GM23248 (cell line): Measurements from ENCODE around the gene USP22. TPM values are rescaled to one million over a fixed set of nuclear protein-coding genes. Genes with fewer than 3 reads are reported as not detected.

ENCODE experiments used
- DNase-seq: peaks from one replicate; pipeline ENCODE4 v3.0.0-alpha.2; 2015
- H2AFZ ChIP-seq: fragments of 200-600 bp; sonication (generic); 2 replicates; pipeline ENCODE4 v1.6.1; 2016; ENCODE audit warnings: antibody characterized with exemption
- H3F3A ChIP-seq: fragments of 200-600 bp; sonication (generic); 2 replicates; pipeline ENCODE4 v1.6.1; 2016; ENCODE audit warnings: mild to moderate bottlenecking, antibody characterized with exemption, mixed run types; ENCODE audit not compliant: insufficient read depth
- H3K27ac ChIP-seq: fragments of 200-600 bp; sonication (generic); 2 replicates; pipeline ENCODE4 v1.5.1; 2016; ENCODE audit warnings: mild to moderate bottlenecking
- H3K27me3 ChIP-seq: fragments of 200-600 bp; sonication (generic); replicated peaks from 2 replicates; pipeline ENCODE4 v1.6.1; 2016; ENCODE audit warnings: mild to moderate bottlenecking; ENCODE audit not compliant: insufficient read depth
- H3K36me3 ChIP-seq: fragments of 200-600 bp; sonication (generic); 2 replicates; pipeline ENCODE4 v1.6.1; 2016; ENCODE audit warnings: low read depth, mild to moderate bottlenecking
- H3K4me1 ChIP-seq: fragments of 200-600 bp; sonication (generic); 2 replicates; pipeline ENCODE4 v1.6.1; 2016; ENCODE audit warnings: mild to moderate bottlenecking; ENCODE audit not compliant: insufficient read depth
- H3K4me2 ChIP-seq: fragments of 200-600 bp; sonication (generic); one replicate; pipeline ENCODE4 v1.6.1; 2016; ENCODE audit warnings: mild to moderate bottlenecking; ENCODE audit not compliant: unreplicated experiment
- H3K4me3 ChIP-seq: fragments of 200-600 bp; sonication (generic); 2 replicates; pipeline ENCODE4 v1.5.1; 2016; ENCODE audit warnings: mild to moderate bottlenecking
- H3K79me2 ChIP-seq: fragments of 200-600 bp; sonication (generic); 2 replicates; pipeline ENCODE4 v1.6.1; 2016; ENCODE audit warnings: mild to moderate bottlenecking; ENCODE audit not compliant: insufficient read depth
- H3K9ac ChIP-seq: fragments of 200-600 bp; sonication (generic); 2 replicates; pipeline ENCODE4 v1.6.1; 2016; ENCODE audit warnings: mild to moderate bottlenecking
- H3K9me2 ChIP-seq: fragments of 200-600 bp; sonication (generic); 2 replicates; pipeline ENCODE4 v1.6.1; 2016; ENCODE audit warnings: mixed run types, mild to moderate bottlenecking, moderate library complexity; ENCODE audit not compliant: insufficient read depth
- H3K9me3 ChIP-seq: fragments of 200-600 bp; sonication (generic); one replicate; pipeline ENCODE4 v1.6.1; 2017; ENCODE audit warnings: low read depth
- H4K20me1 ChIP-seq: fragments of 200-600 bp; sonication (generic); 2 replicates; pipeline ENCODE4 v1.6.0; 2016; ENCODE audit not compliant: insufficient read depth
- EZH2 ChIP-seq: fragments of 200-600 bp; sonication (generic); IDR thresholded peaks from 2 replicates; pipeline ENCODE4 v1.6.1; 2018; ENCODE audit warnings: antibody characterized with exemption, mild to moderate bottlenecking; ENCODE audit not compliant: insufficient read depth, poor library complexity, severe bottlenecking
- EZH2phosphoT487 ChIP-seq: fragments of 200-600 bp; sonication (generic); IDR thresholded peaks from 2 replicates; pipeline ENCODE4 v1.6.1; 2018; ENCODE audit warnings: antibody characterized with exemption, moderate library complexity, mild to moderate bottlenecking, low read depth; ENCODE audit not compliant: insufficient read depth
- WGBS, 2 experiments: methylation state at CpG; one replicate each; pipeline ENCODE4 v1.1.6; 2015 to 2017; ENCODE audit warnings: low lambda C conversion rate in 2 of 2, low coverage in 1 of 2; ENCODE audit errors: missing lambda C conversion rate in 2 of 2; 5-methylcytosine and 5-hydroxymethylcytosine counted together
- in situ Hi-C: fragments of 300-500 bp; cut with MboI; formaldehyde crosslinking; loops from 2 replicates; pipeline ENCODE4 v1.15.0; 2020
- polyA plus RNA-seq: library from polyadenylated mRNA; unstranded; fragments of >200 nt; fragmentation: Nextera tagmentation; extraction: Ambion mirVana; gene quantifications from 2 replicates; pipeline ENCODE4 v1.2.1, GENCODE V29; 2016
- total RNA-seq: library from RNA; depleted of rRNA; stranded (reverse); fragments of >200 nt; shearing (Covaris generic); gene quantifications from 2 replicates; pipeline ENCODE4 v1.2.3, GENCODE V29; 2014

Gene USP22
- total and polyA plus RNA-seq, 2 experiments from 2014 or later = 75.1 to 154 TPM

DNA sequence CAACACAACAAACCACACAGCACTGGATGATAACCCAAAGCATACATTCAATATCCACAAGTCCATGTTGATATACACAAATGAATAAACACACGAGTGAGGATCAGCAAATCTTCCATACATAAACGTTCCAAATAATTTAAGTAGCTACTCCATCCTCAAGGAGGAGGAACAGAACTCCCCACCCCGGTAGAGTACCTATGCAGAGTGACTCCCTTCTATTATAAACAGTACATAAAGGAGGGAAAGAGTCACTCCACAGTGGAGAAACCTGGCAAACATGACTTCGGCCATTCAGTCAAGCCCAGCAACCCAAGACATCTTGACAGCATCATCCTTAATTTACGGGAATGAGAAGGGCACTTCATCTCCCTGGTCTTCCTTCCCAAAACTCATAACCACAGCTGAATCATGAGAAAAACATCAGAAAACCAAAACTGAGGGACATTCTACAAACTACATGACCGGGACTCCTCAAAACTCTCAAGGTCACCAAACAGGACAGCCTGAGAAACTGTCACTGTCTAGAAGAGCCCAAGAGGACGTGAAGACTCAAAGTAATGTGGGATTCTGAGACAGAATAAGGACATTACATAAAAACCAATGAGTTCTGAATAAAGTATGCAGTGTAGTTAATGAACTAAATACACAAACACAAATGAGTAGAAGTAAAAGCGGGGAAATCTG, 5.6 kb downstream of the USP22 start:
- peaks cover 51% of the 10 kb centered on the region for H3K4me1 ChIP-seq
- H3K27ac ChIP-seq = no peak overlapping the region
- peaks cover 40% of the 10 kb centered on the region for H3F3A ChIP-seq
- no peaks in the 10 kb centered on the region for H3K9me2 ChIP-seq
- H3K36me3 ChIP-seq = no peaks in the 10 kb centered on the region
- no peak overlapping the region for H3K4me2 ChIP-seq
- H3K9me3 ChIP-seq = no peaks in the 10 kb centered on the region
- no peak overlapping the region for H3K9ac ChIP-seq
- H3K79me2 ChIP-seq = peaks cover 100% of the 10 kb centered on the region
- WGBS, 2 experiments = 80 to 82% methylated on average over 8 of the region's 8 CpGs
- in situ Hi-C loops = no loop called here
- no peak for DNase-seq
- H3K4me3 ChIP-seq = no peak overlapping the region
- no peaks in the 10 kb centered on the region for H3K27me3 ChIP-seq
- no peak overlapping the region for H2AFZ ChIP-seq
- H4K20me1 ChIP-seq = peaks cover 51% of the 10 kb centered on the region
- no peak for TF ChIP-seq EZH2phosphoT487
- no peak for TF ChIP-seq EZH2

DNA sequence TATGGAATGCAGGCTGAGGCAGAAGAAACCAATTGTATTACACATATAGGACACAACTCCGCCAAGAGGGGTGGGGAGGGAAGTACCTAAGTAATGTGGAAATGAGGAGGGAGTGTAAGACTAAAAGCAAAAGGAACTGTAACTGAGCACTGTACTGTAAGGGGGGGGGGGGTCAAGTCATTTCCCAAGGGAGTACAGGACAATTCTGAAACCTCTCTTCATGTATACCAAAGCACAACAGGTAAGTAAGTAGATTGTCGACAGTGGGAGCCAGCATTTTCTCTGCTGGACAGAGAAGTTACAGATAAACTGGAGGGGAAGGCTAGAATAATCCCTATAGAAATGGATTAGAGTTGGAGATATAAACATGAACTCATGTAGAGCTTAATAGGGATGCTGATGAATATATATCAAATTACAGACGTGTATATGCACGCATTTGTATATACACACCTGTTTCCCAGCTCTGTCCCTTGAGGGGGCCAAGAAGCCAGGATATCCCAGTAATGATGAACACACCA, 6.4 kb downstream of the USP22 start:
- no peak overlapping the region for H3K4me2 ChIP-seq

DNA sequence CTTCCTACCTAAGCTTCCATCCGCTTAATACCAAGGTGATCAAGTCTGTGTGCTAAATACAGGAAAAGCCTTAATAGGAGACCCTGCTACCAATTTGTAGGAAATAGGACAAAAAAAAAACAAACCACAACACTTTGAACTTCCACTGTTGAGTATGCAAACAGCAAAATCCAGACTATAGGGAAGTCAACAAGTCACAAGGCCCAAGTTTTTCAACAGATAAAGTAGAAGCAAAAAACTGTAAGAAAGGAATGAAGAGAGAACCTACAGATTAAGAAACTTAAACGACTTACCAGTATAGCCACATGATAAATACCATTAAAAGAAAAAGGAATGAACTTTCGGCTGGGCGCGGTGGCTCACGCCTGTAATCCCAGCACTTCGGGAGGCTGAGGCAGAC, 7.4 kb downstream of the USP22 start:
- Histone ChIP-seq H3K79me2 (peaks cover 100% of the 10 kb centered on the region), H2AFZ (no peak overlapping the region), H3K27ac (peak overlapping the region; percentile 62), H3K4me2 (peak overlapping the region; percentile 53), H3K4me3 (no peak overlapping the region), H3K36me3 (no peaks in the 10 kb centered on the region), H4K20me1 (peaks cover 66% of the 10 kb centered on the region), H3K9me2 (no peaks in the 10 kb centered on the region), H3K27me3 (no peaks in the 10 kb centered on the region), H3K9me3 (no peaks in the 10 kb centered on the region), H3K4me1 (peaks cover 50% of the 10 kb centered on the region), H3F3A (peaks cover 37% of the 10 kb centered on the region), H3K9ac (no peak overlapping the region)
- TF ChIP-seq EZH2 = no peak
- TF ChIP-seq EZH2phosphoT487 = no peak
- in situ Hi-C loops = no loop called here
- DNase-seq = no peak
- 87 to 88% methylated on average over 7 of the region's 7 CpGs for WGBS, 2 experiments

More for the DNA sequence above, 6.4 kb downstream of the USP22 start:
- Histone ChIP-seq H3F3A (peaks cover 40% of the 10 kb centered on the region), H4K20me1 (peaks cover 59% of the 10 kb centered on the region), H3K9me2 (no peaks in the 10 kb centered on the region), H2AFZ (no peak overlapping the region), H3K9me3 (no peaks in the 10 kb centered on the region), H3K4me3 (no peak overlapping the region), H3K27me3 (no peaks in the 10 kb centered on the region), H3K4me1 (peaks cover 51% of the 10 kb centered on the region), H3K9ac (no peak overlapping the region), H3K27ac (0 out of 2 replicates have a peak overlapping the region, but pooled peaks have one; percentile 19), H3K79me2 (peaks cover 100% of the 10 kb centered on the region), H3K36me3 (no peaks in the 10 kb centered on the region)
- peak; percentile 51 for DNase-seq
- in situ Hi-C loops = no loop called here
- WGBS, 2 experiments = 68 to 69% methylated on average over 4 of the region's 4 CpGs
- TF ChIP-seq EZH2 (no peak), EZH2phosphoT487 (no peak)

DNA sequence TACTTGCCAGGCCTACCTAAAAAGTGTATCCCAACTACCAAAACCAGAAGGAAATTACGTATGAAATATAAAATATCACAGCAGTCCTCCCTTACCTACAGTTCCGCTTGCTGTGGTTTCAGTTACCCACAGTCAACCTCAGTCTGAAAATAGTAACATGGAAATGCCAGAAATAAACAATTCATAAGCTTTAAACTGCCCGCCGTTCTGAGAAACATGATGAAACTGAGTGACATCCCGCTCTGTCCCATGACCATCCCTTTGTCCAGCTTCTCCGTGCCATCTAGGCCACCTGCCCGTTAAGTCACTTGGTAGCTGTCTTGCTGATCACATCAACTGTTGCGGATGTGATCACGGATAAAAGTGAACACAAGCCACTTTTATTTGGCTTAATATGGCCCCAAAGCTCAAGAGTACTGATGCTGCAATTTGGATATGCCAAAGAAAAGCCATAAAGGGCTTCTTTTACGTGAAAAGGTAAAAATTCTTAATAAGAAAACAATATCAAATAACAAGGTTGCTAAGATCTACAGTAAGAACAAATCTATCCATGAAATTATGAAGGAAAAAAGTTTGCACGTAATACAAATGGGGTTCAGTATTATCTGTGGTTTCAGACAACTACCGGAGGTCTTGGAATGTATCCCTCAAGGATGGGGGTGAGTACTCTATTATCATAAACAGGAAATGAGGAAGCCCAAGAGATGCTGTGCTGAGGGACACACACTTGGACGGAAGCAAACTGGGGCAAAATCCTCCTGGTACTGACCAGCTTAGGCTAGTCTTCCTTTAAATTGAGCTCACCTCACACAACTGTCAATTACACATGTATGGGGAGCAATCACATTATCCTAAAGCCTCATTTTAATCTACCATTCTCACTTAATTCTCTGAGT, 8.2 kb downstream of the USP22 start:
- Histone ChIP-seq H3K27me3 (no peaks in the 10 kb centered on the region), H3K27ac (peak overlapping the region; percentile 62), H3K9ac (peak overlapping the region; percentile 8), H3F3A (peaks cover 39% of the 10 kb centered on the region), H2AFZ (no peak overlapping the region), H3K4me2 (peak overlapping the region; percentile 53), H3K9me2 (no peaks in the 10 kb centered on the region), H3K4me1 (peaks cover 47% of the 10 kb centered on the region), H3K36me3 (no peaks in the 10 kb centered on the region), H3K9me3 (no peaks in the 10 kb centered on the region), H3K4me3 (peak overlapping the region; percentile 34), H3K79me2 (peaks cover 100% of the 10 kb centered on the region), H4K20me1 (peaks cover 69% of the 10 kb centered on the region)
- in situ Hi-C loops = no loop called here
- DNase-seq = peak; percentile 40
- TF ChIP-seq EZH2phosphoT487 (no peak), EZH2 (no peak)
- 62 to 66% methylated on average over 13 of the region's 13 CpGs for WGBS, 2 experiments
